ENCODE results near the gene KCND3.
A peak's percentile ranks its signal among the peaks of the same experiment; 100 is the strongest.

Gene KCND3

DNA sequence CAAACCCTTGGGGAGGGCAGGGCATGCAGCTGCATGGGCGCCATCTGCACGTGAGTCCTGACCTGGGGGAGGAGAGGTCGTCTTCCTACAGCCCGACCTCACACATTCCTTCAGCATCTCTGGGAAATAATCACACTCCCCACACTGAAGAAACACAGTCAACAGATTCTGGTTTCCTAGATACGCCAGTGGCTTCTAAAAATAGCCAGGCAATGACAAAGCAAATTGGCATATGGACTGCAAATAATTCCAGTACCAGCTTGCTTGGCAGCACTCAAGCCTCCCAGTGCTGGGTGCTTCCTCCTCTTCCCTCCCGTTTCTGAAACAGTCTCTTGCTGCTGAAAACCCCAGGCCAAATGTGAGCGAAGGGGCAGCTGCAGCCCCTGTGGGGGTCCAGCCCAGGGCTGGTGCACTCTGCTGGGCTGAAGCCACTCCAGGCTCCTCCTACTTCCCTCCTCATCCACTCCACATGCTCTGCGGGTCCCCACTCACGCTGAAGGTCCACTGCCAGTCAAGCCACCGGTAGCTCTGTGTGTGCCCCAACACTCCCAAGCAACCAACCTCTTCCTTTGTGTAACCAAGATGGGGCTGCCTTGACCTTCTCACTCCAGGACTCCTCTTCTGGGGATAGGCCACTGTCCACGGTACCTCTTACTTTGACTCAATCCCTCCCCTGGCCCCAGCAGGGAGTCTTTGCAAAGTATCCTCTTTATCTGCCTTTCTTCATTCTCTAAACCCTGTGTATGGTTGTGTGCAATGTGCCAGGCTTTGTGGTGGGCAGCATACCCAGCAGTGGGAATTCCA is 69.0 kb downstream of the KCND3 start:
- Histone ChIP-seq H3K9me3 (ENCODE audit: severe bottlenecking) (no peaks in the 10 kb centered on the region), H3K4me1 (ENCODE audit: insufficient read depth, poor library complexity, severe bottlenecking) (no peaks in the 10 kb centered on the region), H3K4me3 (ENCODE audit: severe bottlenecking) (no peak overlapping the region), H3K27me3 (ENCODE audit: insufficient read depth, poor library complexity, severe bottlenecking) (peaks cover 7% of the 10 kb centered on the region), H3K36me3 (ENCODE audit: low read depth) (no peaks in the 10 kb centered on the region), H3K27ac (ENCODE audit: poor library complexity, severe bottlenecking) (no peak overlapping the region)
- DNase-seq (ENCODE audit: low spot score) (no peak), ATAC-seq (ENCODE audit: low read depth) (peak; percentile 40; the same call in 1 of the 3 replicates)
- TF ChIP-seq, protein P1, sequence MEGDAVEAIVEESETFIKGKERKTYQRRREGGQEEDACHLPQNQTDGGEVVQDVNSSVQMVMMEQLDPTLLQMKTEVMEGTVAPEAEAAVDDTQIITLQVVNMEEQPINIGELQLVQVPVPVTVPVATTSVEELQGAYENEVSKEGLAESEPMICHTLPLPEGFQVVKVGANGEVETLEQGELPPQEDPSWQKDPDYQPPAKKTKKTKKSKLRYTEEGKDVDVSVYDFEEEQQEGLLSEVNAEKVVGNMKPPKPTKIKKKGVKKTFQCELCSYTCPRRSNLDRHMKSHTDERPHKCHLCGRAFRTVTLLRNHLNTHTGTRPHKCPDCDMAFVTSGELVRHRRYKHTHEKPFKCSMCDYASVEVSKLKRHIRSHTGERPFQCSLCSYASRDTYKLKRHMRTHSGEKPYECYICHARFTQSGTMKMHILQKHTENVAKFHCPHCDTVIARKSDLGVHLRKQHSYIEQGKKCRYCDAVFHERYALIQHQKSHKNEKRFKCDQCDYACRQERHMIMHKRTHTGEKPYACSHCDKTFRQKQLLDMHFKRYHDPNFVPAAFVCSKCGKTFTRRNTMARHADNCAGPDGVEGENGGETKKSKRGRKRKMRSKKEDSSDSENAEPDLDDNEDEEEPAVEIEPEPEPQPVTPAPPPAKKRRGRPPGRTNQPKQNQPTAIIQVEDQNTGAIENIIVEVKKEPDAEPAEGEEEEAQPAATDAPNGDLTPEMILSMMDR (IDR thresholded peaks at IDR 0.05; ENCODE audit: poor library complexity, severe bottlenecking) = no peak

DNA sequence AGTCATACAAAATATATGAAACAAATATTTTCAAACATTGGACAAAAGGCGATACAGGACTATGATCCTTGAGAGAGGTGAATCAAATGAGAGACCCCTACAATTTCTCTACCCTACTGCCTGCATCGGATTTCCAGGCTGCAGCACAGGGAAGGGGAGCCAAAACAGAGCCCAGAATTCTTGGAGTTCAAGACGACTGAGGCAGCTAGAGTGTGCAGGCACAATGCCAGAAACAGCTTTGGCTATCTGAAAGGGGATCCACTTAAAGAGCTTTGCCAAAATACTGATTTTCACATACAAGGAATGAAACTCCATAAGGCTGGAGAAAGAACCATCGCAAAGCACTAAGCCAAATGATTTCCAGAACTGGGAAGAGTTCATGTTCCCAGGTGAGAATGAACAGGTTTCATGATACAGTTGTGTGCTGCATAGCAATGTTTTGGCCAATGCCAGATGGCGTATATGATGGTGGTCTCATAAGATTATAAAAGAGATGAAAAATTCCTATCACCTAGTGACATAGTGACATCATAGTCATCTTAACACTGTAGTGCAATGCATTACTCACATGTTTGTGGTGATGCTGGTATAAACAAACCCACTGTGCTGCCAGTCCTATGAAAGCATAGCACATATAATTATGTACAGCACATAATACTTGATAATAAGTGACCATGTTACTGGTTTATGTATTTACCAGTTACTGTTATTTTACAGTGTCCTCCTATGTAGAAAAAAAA is 77.5 kb downstream of the KCND3 start:
- no peak overlapping the region for H3K27ac ChIP-seq (ENCODE audit: poor library complexity, severe bottlenecking)
- H3K4me1 ChIP-seq (ENCODE audit: insufficient read depth, poor library complexity, severe bottlenecking) = no peaks in the 10 kb centered on the region
- ATAC-seq (ENCODE audit: low read depth) = no peak
- H3K27me3 ChIP-seq (ENCODE audit: insufficient read depth, poor library complexity, severe bottlenecking) = peaks cover 5% of the 10 kb centered on the region
- no peaks in the 10 kb centered on the region for H3K9me3 ChIP-seq (ENCODE audit: severe bottlenecking)
- H3K36me3 ChIP-seq (ENCODE audit: low read depth) = no peaks in the 10 kb centered on the region
- DNase-seq (ENCODE audit: low spot score) = no peak
- H3K4me3 ChIP-seq (ENCODE audit: severe bottlenecking) = no peak overlapping the region
- TF ChIP-seq, protein P1 (IDR thresholded peaks at IDR 0.05; ENCODE audit: poor library complexity, severe bottlenecking) = no peak

DNA sequence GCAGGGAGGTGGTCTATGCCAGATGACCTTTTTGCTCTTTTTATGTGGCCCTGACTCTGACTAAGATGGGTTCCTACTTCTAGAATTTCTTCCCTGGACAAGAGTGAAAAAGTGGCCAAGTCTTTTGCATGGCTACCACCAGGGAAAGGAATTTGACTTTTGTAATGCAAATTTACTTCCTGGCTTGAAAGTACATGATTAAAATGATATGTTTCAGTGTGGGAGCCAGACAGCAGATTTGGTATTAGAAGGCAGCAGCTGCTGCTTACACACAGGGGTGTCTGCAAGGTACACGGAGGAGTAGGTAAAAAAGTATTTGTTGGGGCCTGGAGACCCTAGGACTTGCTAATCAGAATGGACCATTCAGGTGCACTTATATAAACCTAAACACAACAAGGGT is 78.4 kb downstream of the KCND3 start:
- no peak overlapping the region for H3K4me3 ChIP-seq (ENCODE audit: severe bottlenecking)
- TF ChIP-seq, protein P1 (IDR thresholded peaks at IDR 0.05; ENCODE audit: poor library complexity, severe bottlenecking) = no peak
- no peaks in the 10 kb centered on the region for H3K27me3 ChIP-seq (ENCODE audit: insufficient read depth, poor library complexity, severe bottlenecking)
- no peak overlapping the region for H3K27ac ChIP-seq (ENCODE audit: poor library complexity, severe bottlenecking)
- ATAC-seq (ENCODE audit: low read depth) = no peak
- no peaks in the 10 kb centered on the region for H3K4me1 ChIP-seq (ENCODE audit: insufficient read depth, poor library complexity, severe bottlenecking)
- no peak for DNase-seq (ENCODE audit: low spot score)
- no peaks in the 10 kb centered on the region for H3K9me3 ChIP-seq (ENCODE audit: severe bottlenecking)
- no peaks in the 10 kb centered on the region for H3K36me3 ChIP-seq (ENCODE audit: low read depth)

DNA sequence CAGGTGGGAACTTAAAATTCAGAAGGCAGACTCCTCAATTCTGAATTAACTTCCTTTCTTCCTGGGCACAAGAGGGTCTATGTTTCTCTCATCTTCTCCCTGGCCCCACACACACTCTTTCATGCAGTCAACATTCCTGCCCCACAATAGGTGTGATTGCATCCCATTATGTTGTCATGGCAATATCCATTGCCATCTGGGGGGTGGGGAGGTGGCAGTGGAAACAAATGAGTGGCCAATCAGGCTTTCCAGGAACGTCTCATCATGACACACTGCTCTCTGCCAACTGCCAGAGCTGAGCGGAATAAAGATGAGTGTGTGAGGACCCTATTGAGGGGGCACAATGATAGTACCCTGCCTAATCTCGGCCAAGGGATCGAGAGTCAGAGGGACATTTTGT is 80.4 kb downstream of the KCND3 start:
- ATAC-seq (ENCODE audit: low read depth) (no peak), DNase-seq (ENCODE audit: low spot score) (no peak)
- H3K36me3 ChIP-seq (ENCODE audit: low read depth) = no peaks in the 10 kb centered on the region
- H3K27ac ChIP-seq (ENCODE audit: poor library complexity, severe bottlenecking) = no peak overlapping the region
- TF ChIP-seq, protein P1 (IDR thresholded peaks at IDR 0.05; ENCODE audit: poor library complexity, severe bottlenecking) = no peak
- no peaks in the 10 kb centered on the region for H3K9me3 ChIP-seq (ENCODE audit: severe bottlenecking)
- no peaks in the 10 kb centered on the region for H3K27me3 ChIP-seq (ENCODE audit: insufficient read depth, poor library complexity, severe bottlenecking)
- no peak overlapping the region for H3K4me3 ChIP-seq (ENCODE audit: severe bottlenecking)
- no peaks in the 10 kb centered on the region for H3K4me1 ChIP-seq (ENCODE audit: insufficient read depth, poor library complexity, severe bottlenecking)
